ENCODE measurements around the gene THEM5. TPM values are rescaled to one million over a fixed set of nuclear protein-coding genes. Genes with fewer than 3 reads are reported as not detected.

Gene THEM5
- total RNA-seq, 2 donors from 2014 or later = not detected

DNA sequence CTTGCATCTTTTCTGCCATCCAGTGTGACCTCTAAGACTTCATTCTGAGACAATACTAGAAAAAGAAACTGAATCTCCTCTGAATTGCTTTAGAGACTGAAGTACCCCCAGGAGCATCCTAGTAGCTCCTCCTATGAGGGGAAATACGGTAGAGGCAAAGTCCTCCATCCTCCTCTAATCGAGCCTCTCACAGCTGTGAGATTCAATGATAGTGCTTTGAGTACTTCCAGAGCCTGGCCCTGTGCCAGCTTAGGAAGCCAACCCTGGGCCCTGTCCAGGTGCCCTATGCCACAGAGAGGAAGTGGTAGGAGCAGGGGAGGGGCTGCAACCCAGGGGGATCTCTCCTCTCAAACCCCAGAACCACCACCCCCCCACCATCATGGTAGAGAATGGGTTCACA, 32.6 kb downstream of the THEM5 start:
- Histone ChIP-seq H3K36me3 (ENCODE audit: control insufficient read depth, insufficient read depth, low read length) (no peaks in the 10 kb centered on the region), H3K4me3 (ENCODE audit: low read length) (no peak overlapping the region), H3K4me1 (ENCODE audit: control insufficient read depth, insufficient read depth, low read length) (no peaks in the 10 kb centered on the region), H3K27me3 (ENCODE audit: control insufficient read depth, insufficient read depth, low read length, poor library complexity, severe bottlenecking) (no peaks in the 10 kb centered on the region), H3K9ac (ENCODE audit: extremely low read depth, low read length, poor library complexity, severe bottlenecking) (no peak overlapping the region), H3K27ac (ENCODE audit: low read depth, low read length) (no peak overlapping the region), H3K9me3 (ENCODE audit: control insufficient read depth, low read length) (no peaks in the 10 kb centered on the region)
- 87 to 95% methylated on average over 2 of the region's 2 CpGs for WGBS, 2 experiments (ENCODE audit: insufficient coverage in 1 of 2, insufficient read length in 1 of 2)
- Mint-ChIP-seq H3K9me3 (no peaks in the 10 kb centered on the region), H3K4me3 (no peak overlapping the region), H3K27me3 (ENCODE audit: insufficient read depth) (no peaks in the 10 kb centered on the region), H3K4me1 (peaks cover 16% of the 10 kb centered on the region), H3K36me3 (ENCODE audit: low read depth) (no peaks in the 10 kb centered on the region), H3K27ac (no peak overlapping the region)
- TF ChIP-seq, protein P1, sequence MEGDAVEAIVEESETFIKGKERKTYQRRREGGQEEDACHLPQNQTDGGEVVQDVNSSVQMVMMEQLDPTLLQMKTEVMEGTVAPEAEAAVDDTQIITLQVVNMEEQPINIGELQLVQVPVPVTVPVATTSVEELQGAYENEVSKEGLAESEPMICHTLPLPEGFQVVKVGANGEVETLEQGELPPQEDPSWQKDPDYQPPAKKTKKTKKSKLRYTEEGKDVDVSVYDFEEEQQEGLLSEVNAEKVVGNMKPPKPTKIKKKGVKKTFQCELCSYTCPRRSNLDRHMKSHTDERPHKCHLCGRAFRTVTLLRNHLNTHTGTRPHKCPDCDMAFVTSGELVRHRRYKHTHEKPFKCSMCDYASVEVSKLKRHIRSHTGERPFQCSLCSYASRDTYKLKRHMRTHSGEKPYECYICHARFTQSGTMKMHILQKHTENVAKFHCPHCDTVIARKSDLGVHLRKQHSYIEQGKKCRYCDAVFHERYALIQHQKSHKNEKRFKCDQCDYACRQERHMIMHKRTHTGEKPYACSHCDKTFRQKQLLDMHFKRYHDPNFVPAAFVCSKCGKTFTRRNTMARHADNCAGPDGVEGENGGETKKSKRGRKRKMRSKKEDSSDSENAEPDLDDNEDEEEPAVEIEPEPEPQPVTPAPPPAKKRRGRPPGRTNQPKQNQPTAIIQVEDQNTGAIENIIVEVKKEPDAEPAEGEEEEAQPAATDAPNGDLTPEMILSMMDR (conservative IDR thresholded peaks at IDR 0.05) = no peak
- no peak for DNase-seq

DNA sequence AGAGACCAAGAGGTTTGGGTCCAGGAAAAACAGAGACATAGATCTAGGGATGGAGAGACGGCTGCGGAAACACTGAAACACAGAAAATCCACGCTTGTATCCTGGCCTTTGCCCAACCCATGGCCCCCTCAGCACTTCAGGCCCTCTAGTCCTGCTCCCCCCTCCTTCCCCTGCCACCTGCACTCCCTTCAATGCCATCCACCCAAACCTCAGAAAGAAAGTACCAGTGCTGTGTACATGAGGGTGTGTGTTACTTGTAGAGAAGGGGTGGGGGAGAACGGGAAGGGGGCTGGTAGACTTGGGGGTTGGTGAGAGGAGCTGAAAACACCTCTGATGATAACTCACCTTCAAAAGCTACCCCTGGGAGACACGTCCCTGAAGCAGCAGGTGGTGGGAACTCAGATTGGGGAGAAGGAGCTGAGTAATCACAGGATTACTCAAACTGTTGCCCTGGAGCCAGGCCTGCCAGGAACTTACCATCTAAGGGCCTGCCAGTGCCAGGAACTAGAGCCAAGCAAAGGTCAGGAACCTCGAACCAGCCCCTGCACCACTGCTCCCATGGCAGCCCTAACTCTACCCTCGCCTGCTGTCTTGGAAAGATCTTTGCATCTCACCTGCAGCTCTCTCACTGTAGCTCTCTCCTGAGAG, 33.4 kb downstream of the THEM5 start:
- no peaks in the 10 kb centered on the region for H3K9me3 Mint-ChIP-seq
- H3K27ac ChIP-seq (ENCODE audit: low read depth, low read length) = no peak overlapping the region

DNA sequence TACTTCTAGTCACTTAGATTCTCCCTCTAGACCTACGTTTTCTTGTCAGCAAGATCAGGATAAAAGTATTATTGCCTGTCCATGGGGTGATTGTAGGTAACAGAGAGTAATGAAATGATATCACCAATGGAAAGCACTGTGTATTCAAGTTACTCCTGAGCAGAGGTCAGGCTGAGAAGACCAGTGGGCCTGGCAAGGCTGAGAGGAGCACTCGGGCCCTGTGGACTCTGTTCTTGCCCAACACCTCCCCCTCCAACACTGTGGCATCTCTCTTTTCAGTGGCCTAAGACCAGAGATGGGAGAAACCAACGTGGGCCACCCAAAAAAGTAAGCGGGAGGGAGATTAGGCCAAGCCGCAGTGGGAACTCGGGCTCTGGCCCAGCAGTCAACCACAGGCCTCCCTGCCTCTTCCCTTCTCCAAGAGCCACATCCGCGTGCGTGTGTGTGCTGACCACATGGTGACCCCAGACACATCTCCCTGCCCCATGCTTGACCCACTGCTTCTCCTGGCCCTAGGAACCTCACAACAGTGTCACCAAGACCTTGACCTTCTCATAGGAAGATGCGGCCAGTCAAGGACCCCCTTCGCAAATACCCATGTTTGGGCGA, 34.2 kb downstream of the THEM5 start:
- 86 to 96% methylated on average over 5 to 12 of the region's 12 CpGs for WGBS, 2 experiments (ENCODE audit: insufficient coverage in 1 of 2, insufficient read length in 1 of 2)
- no peaks in the 10 kb centered on the region for H3K27me3 Mint-ChIP-seq (ENCODE audit: insufficient read depth)
- TF ChIP-seq, protein P1 (conservative IDR thresholded peaks at IDR 0.05) = no peak
- H3K27ac ChIP-seq (ENCODE audit: low read depth, low read length) = no peak overlapping the region
- H3K9me3 ChIP-seq (ENCODE audit: control insufficient read depth, low read length) = no peaks in the 10 kb centered on the region
- H3K9me3 Mint-ChIP-seq = no peaks in the 10 kb centered on the region
- no peaks in the 10 kb centered on the region for H3K4me1 ChIP-seq (ENCODE audit: control insufficient read depth, insufficient read depth, low read length)
- H3K36me3 Mint-ChIP-seq (ENCODE audit: low read depth) = no peaks in the 10 kb centered on the region
- H3K27ac Mint-ChIP-seq = no peak overlapping the region
- H3K4me3 ChIP-seq (ENCODE audit: low read length) = no peak overlapping the region
- H3K9ac ChIP-seq (ENCODE audit: extremely low read depth, low read length, poor library complexity, severe bottlenecking) = no peak overlapping the region
- H3K27me3 ChIP-seq (ENCODE audit: control insufficient read depth, insufficient read depth, low read length, poor library complexity, severe bottlenecking) = no peaks in the 10 kb centered on the region
- no peak for DNase-seq
- peaks cover 16% of the 10 kb centered on the region for H3K4me1 Mint-ChIP-seq
- H3K4me3 Mint-ChIP-seq = no peak overlapping the region
- H3K36me3 ChIP-seq (ENCODE audit: control insufficient read depth, insufficient read depth, low read length) = no peaks in the 10 kb centered on the region

More for the DNA sequence above, 33.4 kb downstream of the THEM5 start:
- H3K27me3 ChIP-seq (ENCODE audit: control insufficient read depth, insufficient read depth, low read length, poor library complexity, severe bottlenecking) = no peaks in the 10 kb centered on the region
- Mint-ChIP-seq H3K36me3 (ENCODE audit: low read depth) (no peaks in the 10 kb centered on the region), H3K4me1 (peaks cover 16% of the 10 kb centered on the region), H3K27ac (no peak overlapping the region), H3K4me3 (no peak overlapping the region), H3K27me3 (ENCODE audit: insufficient read depth) (no peaks in the 10 kb centered on the region)
- no peaks in the 10 kb centered on the region for H3K4me1 ChIP-seq (ENCODE audit: control insufficient read depth, insufficient read depth, low read length)
- 83 to 91% methylated on average over 5 to 7 of the region's 7 CpGs for WGBS, 2 experiments (ENCODE audit: insufficient coverage in 1 of 2, insufficient read length in 1 of 2)
- TF ChIP-seq, protein P1 (conservative IDR thresholded peaks at IDR 0.05) = no peak
- no peak overlapping the region for H3K4me3 ChIP-seq (ENCODE audit: low read length)
- no peaks in the 10 kb centered on the region for H3K9me3 ChIP-seq (ENCODE audit: control insufficient read depth, low read length)
- H3K36me3 ChIP-seq (ENCODE audit: control insufficient read depth, insufficient read depth, low read length) = no peaks in the 10 kb centered on the region
- DNase-seq = no peak
- no peak overlapping the region for H3K9ac ChIP-seq (ENCODE audit: extremely low read depth, low read length, poor library complexity, severe bottlenecking)

All from endodermal cell (in vitro differentiated cells).